Panc1 (cell line): ENCODE data around the gene AGBL1. TPM values are rescaled to one million over a fixed set of nuclear protein-coding genes. Genes with fewer than 3 reads are reported as not detected.

Experiments used
- ATAC-seq: fragments of 200-7000 bp; cut with Tn5 transposase; 2 replicates; pipeline ENCODE4 v1.9.1; 2020; ENCODE audit warnings: mild to moderate bottlenecking, moderate library complexity
- BruUV-seq: library from RNA; stranded (reverse); fragments of 400-500 nt; replicated peaks from 2 replicates; lab custom pipeline; 2021; lab: Mats Ljungman, UMichigan
- CTCF ChIA-PET: fragments of 300-600 bp; sonication (Branson Sonifier 250); formaldehyde crosslinking; loops from one replicate; lab custom pipeline; 2022; ENCODE audit warnings: antibody characterized with exemption; lab: Charles Lee
- POLR2A ChIA-PET: fragments of 300-600 bp; sonication (Branson Sonifier 250); formaldehyde crosslinking; loops from one replicate; lab custom pipeline; 2022; ENCODE audit warnings: antibody characterized with exemption; lab: Charles Lee
- DNase-seq: peaks from one replicate; pipeline ENCODE4 v3.0.0-alpha.2; 2010; ENCODE audit warnings: low read depth, low spot score
- H3K27ac ChIP-seq: 2 replicates; pipeline ENCODE4 v1.5.1; 2011; ENCODE audit warnings: mild to moderate bottlenecking, low read length, inconsistent platforms
- H3K27me3 ChIP-seq: fragments of 200-500 bp; sonication (Bioruptor generic); 2 replicates; pipeline ENCODE4 v1.6.0; 2014; ENCODE audit warnings: low read length, inconsistent platforms; ENCODE audit not compliant: control insufficient read depth, insufficient read depth
- H3K36me3 ChIP-seq: fragments of 200-500 bp; sonication (Bioruptor generic); 2 replicates; pipeline ENCODE4 v1.5.1; 2014; ENCODE audit warnings: inconsistent platforms, mild to moderate bottlenecking, low read length, moderate library complexity; ENCODE audit not compliant: control insufficient read depth, insufficient read depth
- H3K4me1 ChIP-seq: 2 replicates; pipeline ENCODE4 v1.5.1; 2011; ENCODE audit warnings: inconsistent platforms, mild to moderate bottlenecking, low read length, moderate library complexity; ENCODE audit not compliant: control insufficient read depth, insufficient read depth
- H3K4me3 ChIP-seq, 2 experiments: 2 replicates each; pipeline ENCODE4 v1.5.1; 2011 to 2012; ENCODE audit warnings: low read depth in 2 of 2, low read length in 2 of 2, mild to moderate bottlenecking in 2 of 2, inconsistent platforms in 1 of 2, moderate library complexity in 1 of 2
- H3K9me3 ChIP-seq: fragments of 200-500 bp; sonication (Bioruptor generic); 2 replicates; pipeline ENCODE4 v1.5.1; 2014; ENCODE audit warnings: low read depth, mild to moderate bottlenecking, inconsistent platforms, low read length, moderate library complexity; ENCODE audit not compliant: control insufficient read depth, insufficient read depth
- POLR2AphosphoS5 ChIP-seq: IDR thresholded peaks from 2 replicates; pipeline ENCODE4 v1.6.1; 2012; ENCODE audit warnings: mild to moderate bottlenecking, low read depth, low read length, moderate library complexity
- SIN3A ChIP-seq: IDR thresholded peaks from 2 replicates; pipeline ENCODE4 v1.6.1; 2012; ENCODE audit warnings: low read depth, mild to moderate bottlenecking, low read length, moderate library complexity, borderline replicate concordance; ENCODE audit not compliant: insufficient read depth
- TCF7L2 ChIP-seq: IDR thresholded peaks from 2 replicates; pipeline ENCODE4 v1.6.1; 2011; ENCODE audit warnings: mild to moderate bottlenecking, low read depth, low read length, inconsistent platforms
- in situ Hi-C: cut with HindIII; loops from 2 replicates; pipeline ENCODE4 v1.10.0; 2016; ENCODE audit warnings: low sequenced_read_pairs, low pct_unique_long_range_greater_than_20kb
- intact Hi-C: fragments of 100-400 bp; cut with micrococcal nuclease; formaldehyde crosslinking; loops from one replicate; pipeline ENCODE4 v1.10.0; 2022; ENCODE audit not compliant: unreplicated experiment
- total RNA-seq: library from RNA; stranded (reverse); gene quantifications from one replicate; pipeline ENCODE4 v1.2.1, GENCODE V29; 2021; ENCODE audit not compliant: unreplicated experiment
- TF ChIP-seq, protein P1 (sequence below): fragments of 450-650 bp; IDR thresholded peaks from 2 replicates; pipeline ENCODE4 v1.5.1; 2017; ENCODE audit warnings: mild to moderate bottlenecking
- TF ChIP-seq, protein P2 (sequence below), 2 experiments: IDR thresholded peaks; 2 replicates each; pipeline ENCODE4 v1.6.1; 2011 to 2012; ENCODE audit warnings: low read depth in 2 of 2, control low read depth in 1 of 2, low read length in 1 of 2, mild to moderate bottlenecking in 1 of 2, moderate library complexity in 1 of 2; ENCODE audit not compliant: insufficient read depth in 1 of 2

Gene AGBL1
- total RNA-seq, 1 experiment from 2014 or later = not detected

DNA sequence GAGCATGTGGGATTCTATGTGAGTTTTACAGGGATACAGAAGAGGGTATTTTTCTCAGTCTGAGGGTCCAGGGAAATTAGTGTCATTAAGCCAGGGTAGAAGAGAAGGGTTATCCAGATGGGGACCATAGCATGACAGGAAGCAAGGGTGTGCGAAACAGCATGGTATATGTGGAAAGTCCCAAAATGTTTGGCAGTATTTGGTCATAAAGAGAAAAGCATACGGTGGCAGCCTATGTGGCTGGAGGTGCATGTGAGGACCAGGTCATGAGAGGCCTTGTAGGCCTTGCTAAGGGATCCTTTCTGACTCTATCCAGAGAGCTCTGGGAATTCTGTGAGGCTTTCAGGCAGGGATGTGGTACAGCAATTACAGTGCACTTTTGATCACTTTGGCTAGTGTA is 411.4 kb downstream of the AGBL1 start:
- no peaks in the 10 kb centered on the region for H3K27me3 ChIP-seq
- no peak overlapping the region for H3K4me3 ChIP-seq
- intact Hi-C loops = no loop called here
- no peak overlapping the region for H3K27ac ChIP-seq
- H3K4me1 ChIP-seq = no peaks in the 10 kb centered on the region
- no TSS peak for BruUV-seq
- TF ChIP-seq POLR2AphosphoS5 (no peak), TCF7L2 (no peak), SIN3A (no peak)
- TF ChIP-seq, protein P1, sequence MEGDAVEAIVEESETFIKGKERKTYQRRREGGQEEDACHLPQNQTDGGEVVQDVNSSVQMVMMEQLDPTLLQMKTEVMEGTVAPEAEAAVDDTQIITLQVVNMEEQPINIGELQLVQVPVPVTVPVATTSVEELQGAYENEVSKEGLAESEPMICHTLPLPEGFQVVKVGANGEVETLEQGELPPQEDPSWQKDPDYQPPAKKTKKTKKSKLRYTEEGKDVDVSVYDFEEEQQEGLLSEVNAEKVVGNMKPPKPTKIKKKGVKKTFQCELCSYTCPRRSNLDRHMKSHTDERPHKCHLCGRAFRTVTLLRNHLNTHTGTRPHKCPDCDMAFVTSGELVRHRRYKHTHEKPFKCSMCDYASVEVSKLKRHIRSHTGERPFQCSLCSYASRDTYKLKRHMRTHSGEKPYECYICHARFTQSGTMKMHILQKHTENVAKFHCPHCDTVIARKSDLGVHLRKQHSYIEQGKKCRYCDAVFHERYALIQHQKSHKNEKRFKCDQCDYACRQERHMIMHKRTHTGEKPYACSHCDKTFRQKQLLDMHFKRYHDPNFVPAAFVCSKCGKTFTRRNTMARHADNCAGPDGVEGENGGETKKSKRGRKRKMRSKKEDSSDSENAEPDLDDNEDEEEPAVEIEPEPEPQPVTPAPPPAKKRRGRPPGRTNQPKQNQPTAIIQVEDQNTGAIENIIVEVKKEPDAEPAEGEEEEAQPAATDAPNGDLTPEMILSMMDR = no peak
- TF ChIP-seq, protein P2, sequence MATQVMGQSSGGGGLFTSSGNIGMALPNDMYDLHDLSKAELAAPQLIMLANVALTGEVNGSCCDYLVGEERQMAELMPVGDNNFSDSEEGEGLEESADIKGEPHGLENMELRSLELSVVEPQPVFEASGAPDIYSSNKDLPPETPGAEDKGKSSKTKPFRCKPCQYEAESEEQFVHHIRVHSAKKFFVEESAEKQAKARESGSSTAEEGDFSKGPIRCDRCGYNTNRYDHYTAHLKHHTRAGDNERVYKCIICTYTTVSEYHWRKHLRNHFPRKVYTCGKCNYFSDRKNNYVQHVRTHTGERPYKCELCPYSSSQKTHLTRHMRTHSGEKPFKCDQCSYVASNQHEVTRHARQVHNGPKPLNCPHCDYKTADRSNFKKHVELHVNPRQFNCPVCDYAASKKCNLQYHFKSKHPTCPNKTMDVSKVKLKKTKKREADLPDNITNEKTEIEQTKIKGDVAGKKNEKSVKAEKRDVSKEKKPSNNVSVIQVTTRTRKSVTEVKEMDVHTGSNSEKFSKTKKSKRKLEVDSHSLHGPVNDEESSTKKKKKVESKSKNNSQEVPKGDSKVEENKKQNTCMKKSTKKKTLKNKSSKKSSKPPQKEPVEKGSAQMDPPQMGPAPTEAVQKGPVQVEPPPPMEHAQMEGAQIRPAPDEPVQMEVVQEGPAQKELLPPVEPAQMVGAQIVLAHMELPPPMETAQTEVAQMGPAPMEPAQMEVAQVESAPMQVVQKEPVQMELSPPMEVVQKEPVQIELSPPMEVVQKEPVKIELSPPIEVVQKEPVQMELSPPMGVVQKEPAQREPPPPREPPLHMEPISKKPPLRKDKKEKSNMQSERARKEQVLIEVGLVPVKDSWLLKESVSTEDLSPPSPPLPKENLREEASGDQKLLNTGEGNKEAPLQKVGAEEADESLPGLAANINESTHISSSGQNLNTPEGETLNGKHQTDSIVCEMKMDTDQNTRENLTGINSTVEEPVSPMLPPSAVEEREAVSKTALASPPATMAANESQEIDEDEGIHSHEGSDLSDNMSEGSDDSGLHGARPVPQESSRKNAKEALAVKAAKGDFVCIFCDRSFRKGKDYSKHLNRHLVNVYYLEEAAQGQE (IDR thresholded peaks at IDR 0.05; ENCODE audit: insufficient read depth in 1 of 2, low read depth in 2 of 2, low read length in 1 of 2) = no peak
- no peaks in the 10 kb centered on the region for H3K36me3 ChIP-seq
- H3K9me3 ChIP-seq = no peaks in the 10 kb centered on the region
- DNase-seq = no peak
- ChIA-PET POLR2A (no interaction called here), CTCF (no interaction called here)
- in situ Hi-C loops = no loop called here
- no peak for ATAC-seq

DNA sequence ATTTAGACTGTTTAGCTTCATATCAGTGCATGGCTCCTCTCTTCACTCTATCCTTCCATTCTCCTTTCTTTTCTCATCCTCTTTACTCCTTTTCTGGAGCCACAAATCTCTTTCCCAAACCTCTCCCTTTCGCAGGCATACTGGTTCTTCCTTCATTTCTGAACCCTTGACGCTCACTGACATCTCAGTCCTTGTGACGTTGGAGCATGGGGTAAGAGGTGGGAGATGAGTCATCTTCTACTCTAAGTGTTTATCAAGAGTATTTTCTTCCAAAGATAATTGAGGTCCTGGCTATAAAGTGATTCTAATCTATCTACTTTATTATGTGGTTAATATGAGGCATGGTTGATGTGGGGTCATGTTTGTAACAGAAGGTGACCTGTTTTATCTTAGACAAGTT is 414.2 kb downstream of the AGBL1 start:
- no TSS peak for BruUV-seq
- POLR2A ChIA-PET = no interaction called here
- intact Hi-C loops (no loop called here), in situ Hi-C loops (no loop called here)
- CTCF ChIA-PET = no interaction called here
- TF ChIP-seq POLR2AphosphoS5 (no peak), SIN3A (no peak), TCF7L2 (no peak)
- TF ChIP-seq, protein P1 = no peak
- TF ChIP-seq, protein P2 (IDR thresholded peaks at IDR 0.05; ENCODE audit: insufficient read depth in 1 of 2, low read depth in 2 of 2, low read length in 1 of 2) = no peak
- Histone ChIP-seq H3K4me1 (no peaks in the 10 kb centered on the region), H3K36me3 (no peaks in the 10 kb centered on the region), H3K27me3 (no peaks in the 10 kb centered on the region), H3K27ac (no peak overlapping the region), H3K9me3 (no peaks in the 10 kb centered on the region), H3K4me3 (no peak overlapping the region)
- ATAC-seq = no peak
- DNase-seq = no peak
